PFSK-1 (cell line): ENCODE data around the gene DGAT2.

ENCODE experiments used
- FOXP2 ChIP-seq: optimal IDR thresholded peaks from 2 replicates; pipeline ENCODE3; 2011; ENCODE audit warnings: borderline replicate concordance, control low read depth, inconsistent platforms; ENCODE audit not compliant: insufficient read depth; ENCODE audit errors: extremely low read length, extremely low read depth
- POLR2AphosphoS5 ChIP-seq: IDR thresholded peaks from 2 replicates; pipeline ENCODE4 v1.6.1; 2012; ENCODE audit warnings: low read depth, mild to moderate bottlenecking, control low read depth, low read length, moderate library complexity
- SIN3A ChIP-seq: IDR thresholded peaks from 2 replicates; pipeline ENCODE4 v1.6.1; 2012; ENCODE audit warnings: mild to moderate bottlenecking, low read length, moderate library complexity, borderline replicate concordance; ENCODE audit not compliant: insufficient read depth
- TAF1 ChIP-seq: IDR thresholded peaks from 2 replicates; pipeline ENCODE4 v1.6.1; 2012; ENCODE audit warnings: low read length, control low read depth, borderline replicate concordance; ENCODE audit not compliant: insufficient read depth
- TF ChIP-seq, protein P1 (sequence below), 2 experiments: IDR thresholded peaks; 2 replicates each; pipeline versions ENCODE4 v1.6.1 to v1.8.0; 2011 to 2012; ENCODE audit warnings: low read depth in 2 of 2, low read length in 2 of 2, control low read depth in 1 of 2, inconsistent platforms in 1 of 2, mild to moderate bottlenecking in 1 of 2, moderate library complexity in 1 of 2; ENCODE audit not compliant: insufficient read depth in 1 of 2

DGAT2 gene

DNA sequence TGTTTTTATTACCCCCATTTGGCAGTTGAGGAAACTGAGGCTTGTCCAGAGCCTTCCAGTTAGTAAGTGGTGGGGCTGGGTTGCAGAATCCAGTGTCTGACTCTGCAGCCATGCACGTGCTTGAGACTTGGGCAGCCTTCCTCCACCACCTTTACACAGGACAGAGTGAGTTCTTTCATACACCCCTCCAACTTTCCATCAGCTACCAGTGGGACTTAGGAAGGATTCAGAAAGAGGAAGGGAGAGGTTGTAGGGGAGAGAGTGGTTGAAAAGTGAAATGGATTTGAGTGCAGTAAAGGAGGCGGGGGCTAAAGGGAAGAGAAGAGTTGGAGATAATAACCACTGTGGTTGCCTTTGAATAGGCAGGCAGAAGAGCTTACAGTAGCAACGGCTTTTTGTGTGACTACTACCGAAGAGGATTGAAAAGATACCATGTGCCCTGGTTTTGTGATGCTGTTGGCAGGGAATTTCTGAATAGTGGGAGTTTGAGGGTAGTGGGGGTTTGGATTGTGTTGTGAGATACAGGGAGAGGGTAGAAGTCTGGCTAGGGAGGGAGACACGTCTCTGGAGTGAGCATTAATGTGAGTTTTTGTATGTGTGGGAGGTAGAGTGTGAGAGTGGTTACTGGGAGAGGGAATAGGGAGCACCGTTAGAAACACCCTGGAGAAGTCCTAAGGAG is 48.1 kb downstream of the DGAT2 start:
- TF ChIP-seq FOXP2 = no peak
- no peak for TF ChIP-seq TAF1
- TF ChIP-seq SIN3A = no peak
- TF ChIP-seq POLR2AphosphoS5 = no peak
- TF ChIP-seq, protein P1, sequence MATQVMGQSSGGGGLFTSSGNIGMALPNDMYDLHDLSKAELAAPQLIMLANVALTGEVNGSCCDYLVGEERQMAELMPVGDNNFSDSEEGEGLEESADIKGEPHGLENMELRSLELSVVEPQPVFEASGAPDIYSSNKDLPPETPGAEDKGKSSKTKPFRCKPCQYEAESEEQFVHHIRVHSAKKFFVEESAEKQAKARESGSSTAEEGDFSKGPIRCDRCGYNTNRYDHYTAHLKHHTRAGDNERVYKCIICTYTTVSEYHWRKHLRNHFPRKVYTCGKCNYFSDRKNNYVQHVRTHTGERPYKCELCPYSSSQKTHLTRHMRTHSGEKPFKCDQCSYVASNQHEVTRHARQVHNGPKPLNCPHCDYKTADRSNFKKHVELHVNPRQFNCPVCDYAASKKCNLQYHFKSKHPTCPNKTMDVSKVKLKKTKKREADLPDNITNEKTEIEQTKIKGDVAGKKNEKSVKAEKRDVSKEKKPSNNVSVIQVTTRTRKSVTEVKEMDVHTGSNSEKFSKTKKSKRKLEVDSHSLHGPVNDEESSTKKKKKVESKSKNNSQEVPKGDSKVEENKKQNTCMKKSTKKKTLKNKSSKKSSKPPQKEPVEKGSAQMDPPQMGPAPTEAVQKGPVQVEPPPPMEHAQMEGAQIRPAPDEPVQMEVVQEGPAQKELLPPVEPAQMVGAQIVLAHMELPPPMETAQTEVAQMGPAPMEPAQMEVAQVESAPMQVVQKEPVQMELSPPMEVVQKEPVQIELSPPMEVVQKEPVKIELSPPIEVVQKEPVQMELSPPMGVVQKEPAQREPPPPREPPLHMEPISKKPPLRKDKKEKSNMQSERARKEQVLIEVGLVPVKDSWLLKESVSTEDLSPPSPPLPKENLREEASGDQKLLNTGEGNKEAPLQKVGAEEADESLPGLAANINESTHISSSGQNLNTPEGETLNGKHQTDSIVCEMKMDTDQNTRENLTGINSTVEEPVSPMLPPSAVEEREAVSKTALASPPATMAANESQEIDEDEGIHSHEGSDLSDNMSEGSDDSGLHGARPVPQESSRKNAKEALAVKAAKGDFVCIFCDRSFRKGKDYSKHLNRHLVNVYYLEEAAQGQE (IDR thresholded peaks at IDR 0.05; ENCODE audit: insufficient read depth in 1 of 2, low read depth in 2 of 2, low read length in 2 of 2) = no peak

GRCh38 chr11:75820645-75821044 is 52.1 kb downstream of the DGAT2 start:
- TF ChIP-seq POLR2AphosphoS5 (no peak), SIN3A (no peak), FOXP2 (no peak)

DNA sequence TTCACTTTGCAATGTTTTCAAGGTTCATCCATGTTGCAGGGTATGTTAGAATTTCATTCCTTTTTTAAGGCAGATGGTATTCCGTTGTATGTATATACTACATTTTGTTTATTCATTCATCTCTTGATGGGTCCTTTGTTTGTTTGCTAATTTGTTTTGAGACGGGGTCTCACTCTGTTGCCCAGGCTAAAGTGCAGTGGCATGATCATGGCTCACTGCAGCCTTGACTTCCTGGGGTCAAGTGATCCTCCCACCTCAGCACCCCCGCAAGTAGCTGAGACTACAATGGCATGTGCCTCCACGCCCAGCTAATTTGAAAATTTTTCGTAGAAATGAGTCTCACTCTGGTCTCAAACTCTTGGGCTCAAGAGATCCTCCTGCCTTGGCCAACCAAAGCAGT is 52.6 kb downstream of the DGAT2 start:
- TF ChIP-seq FOXP2 (no peak), SIN3A (no peak), TAF1 (no peak), POLR2AphosphoS5 (no peak)
- TF ChIP-seq, protein P1 (IDR thresholded peaks at IDR 0.05; ENCODE audit: insufficient read depth in 1 of 2, low read depth in 2 of 2, low read length in 2 of 2) = no peak

DNA sequence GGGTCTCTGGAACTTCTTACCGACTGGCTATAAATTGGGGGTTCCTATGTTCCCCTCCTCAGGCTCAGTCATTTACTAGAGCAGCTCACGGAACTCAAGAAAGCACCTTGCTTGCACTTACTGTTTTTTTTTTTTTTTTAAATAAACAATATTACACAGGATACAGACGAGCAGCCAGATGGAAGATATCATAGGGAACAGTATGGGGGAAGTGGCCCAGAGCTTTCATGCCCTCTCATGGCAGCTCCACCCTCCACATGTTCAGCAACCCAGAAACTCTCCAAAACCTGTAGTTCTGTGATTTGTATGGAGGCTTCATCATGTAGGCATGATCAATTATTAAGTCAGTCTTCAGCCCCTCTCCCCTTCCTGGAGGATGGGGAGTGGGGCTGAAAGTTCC is 54.0 kb downstream of the DGAT2 start:
- no peak for TF ChIP-seq FOXP2
- no peak for TF ChIP-seq POLR2AphosphoS5
- TF ChIP-seq SIN3A = no peak
- no peak for TF ChIP-seq TAF1
- TF ChIP-seq, protein P1 (IDR thresholded peaks at IDR 0.05; ENCODE audit: insufficient read depth in 1 of 2, low read depth in 2 of 2, low read length in 2 of 2) = no peak

DNA sequence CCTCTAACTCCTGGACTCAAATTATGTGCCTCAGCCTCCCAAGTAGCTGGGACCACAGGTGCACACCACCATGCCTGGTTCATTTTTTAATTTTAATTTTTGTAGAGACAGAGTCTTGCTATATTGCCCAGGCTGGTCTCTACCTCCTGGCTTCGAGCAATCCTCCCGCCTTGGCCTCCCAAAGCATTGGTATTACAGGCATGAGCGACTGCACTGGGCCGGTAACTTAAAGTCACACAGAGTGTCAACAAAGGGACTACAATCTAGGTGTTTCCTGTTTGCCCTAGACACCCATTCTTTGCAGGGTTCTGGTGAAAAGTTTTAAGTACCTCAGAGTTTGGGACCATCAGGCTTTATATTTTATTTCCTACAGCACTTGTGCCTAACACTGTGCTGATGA is 54.8 kb downstream of the DGAT2 start:
- TF ChIP-seq, protein P1 (IDR thresholded peaks at IDR 0.05; ENCODE audit: insufficient read depth in 1 of 2, low read depth in 2 of 2, low read length in 2 of 2) = no peak
- no peak for TF ChIP-seq POLR2AphosphoS5
- TF ChIP-seq FOXP2 = no peak
- TF ChIP-seq TAF1 = no peak
- no peak for TF ChIP-seq SIN3A
